ENCODE measurements around the gene SPHKAP. TPM values are rescaled to one million over a fixed set of nuclear protein-coding genes. Genes with fewer than 3 reads are reported as not detected.

SPHKAP gene
- polyA plus RNA-seq, 2 of the 4 experiments (the other 2 are of a cell fraction): 0.01 TPM; not detected in 1

- FAIRE-seq (no peak), ATAC-seq (no peak), DNase-seq (ENCODE audit: low read depth in 1 of 2, low spot score in 1 of 2) (no peak)
- H3K9me3 ChIP-seq: no peaks in the 10 kb centered on the region
- CTCF ChIA-PET: interaction anchor here (1.0 kb wide), 2 partner anchors 52 to 590 kb away, joined by 3 read pairs; no protein-coding TSS in a partner anchor
- H3K27ac ChIP-seq: no peak overlapping the region
- WGBS (ENCODE audit: missing lambda C conversion rate): 35% methylated on average over 3 of the region's 3 CpGs
- no peak overlapping the region for H3K4me2 ChIP-seq
- no peaks in the 10 kb centered on the region for H3K4me1 ChIP-seq
- POLR2A ChIA-PET: no interaction called here
- TF ChIP-seq, protein P1, sequence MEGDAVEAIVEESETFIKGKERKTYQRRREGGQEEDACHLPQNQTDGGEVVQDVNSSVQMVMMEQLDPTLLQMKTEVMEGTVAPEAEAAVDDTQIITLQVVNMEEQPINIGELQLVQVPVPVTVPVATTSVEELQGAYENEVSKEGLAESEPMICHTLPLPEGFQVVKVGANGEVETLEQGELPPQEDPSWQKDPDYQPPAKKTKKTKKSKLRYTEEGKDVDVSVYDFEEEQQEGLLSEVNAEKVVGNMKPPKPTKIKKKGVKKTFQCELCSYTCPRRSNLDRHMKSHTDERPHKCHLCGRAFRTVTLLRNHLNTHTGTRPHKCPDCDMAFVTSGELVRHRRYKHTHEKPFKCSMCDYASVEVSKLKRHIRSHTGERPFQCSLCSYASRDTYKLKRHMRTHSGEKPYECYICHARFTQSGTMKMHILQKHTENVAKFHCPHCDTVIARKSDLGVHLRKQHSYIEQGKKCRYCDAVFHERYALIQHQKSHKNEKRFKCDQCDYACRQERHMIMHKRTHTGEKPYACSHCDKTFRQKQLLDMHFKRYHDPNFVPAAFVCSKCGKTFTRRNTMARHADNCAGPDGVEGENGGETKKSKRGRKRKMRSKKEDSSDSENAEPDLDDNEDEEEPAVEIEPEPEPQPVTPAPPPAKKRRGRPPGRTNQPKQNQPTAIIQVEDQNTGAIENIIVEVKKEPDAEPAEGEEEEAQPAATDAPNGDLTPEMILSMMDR (IDR thresholded peaks at IDR 0.05): no peak
- TF ChIP-seq RCOR1 (IDR thresholded peaks at IDR 0.05; ENCODE audit: low read depth, low read length): no peak
- TF ChIP-seq EP300 (IDR thresholded peaks at IDR 0.05): no peak
- no peak for TF ChIP-seq NR3C1 (IDR thresholded peaks at IDR 0.05)
- no peak for TF ChIP-seq MYC (IDR thresholded peaks at IDR 0.05; ENCODE audit: borderline replicate concordance, low read length)
- TF ChIP-seq CEBPB (IDR thresholded peaks at IDR 0.05): no peak
- TF ChIP-seq HOXB5 (CRISPR knock-in tag; IDR thresholded peaks at IDR 0.05): no peak
- no peak for TF ChIP-seq PHF8 (IDR thresholded peaks at IDR 0.05; ENCODE audit: borderline replicate concordance, low read depth)
- no peak for TF ChIP-seq JUNB (IDR thresholded peaks at IDR 0.05)
- TF ChIP-seq, protein P2, sequence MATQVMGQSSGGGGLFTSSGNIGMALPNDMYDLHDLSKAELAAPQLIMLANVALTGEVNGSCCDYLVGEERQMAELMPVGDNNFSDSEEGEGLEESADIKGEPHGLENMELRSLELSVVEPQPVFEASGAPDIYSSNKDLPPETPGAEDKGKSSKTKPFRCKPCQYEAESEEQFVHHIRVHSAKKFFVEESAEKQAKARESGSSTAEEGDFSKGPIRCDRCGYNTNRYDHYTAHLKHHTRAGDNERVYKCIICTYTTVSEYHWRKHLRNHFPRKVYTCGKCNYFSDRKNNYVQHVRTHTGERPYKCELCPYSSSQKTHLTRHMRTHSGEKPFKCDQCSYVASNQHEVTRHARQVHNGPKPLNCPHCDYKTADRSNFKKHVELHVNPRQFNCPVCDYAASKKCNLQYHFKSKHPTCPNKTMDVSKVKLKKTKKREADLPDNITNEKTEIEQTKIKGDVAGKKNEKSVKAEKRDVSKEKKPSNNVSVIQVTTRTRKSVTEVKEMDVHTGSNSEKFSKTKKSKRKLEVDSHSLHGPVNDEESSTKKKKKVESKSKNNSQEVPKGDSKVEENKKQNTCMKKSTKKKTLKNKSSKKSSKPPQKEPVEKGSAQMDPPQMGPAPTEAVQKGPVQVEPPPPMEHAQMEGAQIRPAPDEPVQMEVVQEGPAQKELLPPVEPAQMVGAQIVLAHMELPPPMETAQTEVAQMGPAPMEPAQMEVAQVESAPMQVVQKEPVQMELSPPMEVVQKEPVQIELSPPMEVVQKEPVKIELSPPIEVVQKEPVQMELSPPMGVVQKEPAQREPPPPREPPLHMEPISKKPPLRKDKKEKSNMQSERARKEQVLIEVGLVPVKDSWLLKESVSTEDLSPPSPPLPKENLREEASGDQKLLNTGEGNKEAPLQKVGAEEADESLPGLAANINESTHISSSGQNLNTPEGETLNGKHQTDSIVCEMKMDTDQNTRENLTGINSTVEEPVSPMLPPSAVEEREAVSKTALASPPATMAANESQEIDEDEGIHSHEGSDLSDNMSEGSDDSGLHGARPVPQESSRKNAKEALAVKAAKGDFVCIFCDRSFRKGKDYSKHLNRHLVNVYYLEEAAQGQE (IDR thresholded peaks at IDR 0.05): no peak
- TF ChIP-seq, protein P3, sequence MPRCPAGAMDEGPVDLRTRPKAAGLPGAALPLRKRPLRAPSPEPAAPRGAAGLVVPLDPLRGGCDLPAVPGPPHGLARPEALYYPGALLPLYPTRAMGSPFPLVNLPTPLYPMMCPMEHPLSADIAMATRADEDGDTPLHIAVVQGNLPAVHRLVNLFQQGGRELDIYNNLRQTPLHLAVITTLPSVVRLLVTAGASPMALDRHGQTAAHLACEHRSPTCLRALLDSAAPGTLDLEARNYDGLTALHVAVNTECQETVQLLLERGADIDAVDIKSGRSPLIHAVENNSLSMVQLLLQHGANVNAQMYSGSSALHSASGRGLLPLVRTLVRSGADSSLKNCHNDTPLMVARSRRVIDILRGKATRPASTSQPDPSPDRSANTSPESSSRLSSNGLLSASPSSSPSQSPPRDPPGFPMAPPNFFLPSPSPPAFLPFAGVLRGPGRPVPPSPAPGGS (IDR thresholded peaks at IDR 0.05): no peak
- no peak for TF ChIP-seq ESRRA (IDR thresholded peaks at IDR 0.05; ENCODE audit: borderline replicate concordance, low read length)
- TF ChIP-seq TP53 (CRISPR knock-in tag; IDR thresholded peaks at IDR 0.05): no peak
- TF ChIP-seq RARB (CRISPR knock-in tag; IDR thresholded peaks at IDR 0.05): no peak
- no peak for TF ChIP-seq HOXB13 (CRISPR knock-in tag; IDR thresholded peaks at IDR 0.05; ENCODE audit: low read depth)
- TF ChIP-seq SMC3 (IDR thresholded peaks at IDR 0.05): no peak
- TF ChIP-seq CBX8 (IDR thresholded peaks at IDR 0.05): no peak
- no peak overlapping the region for H3K4me3 ChIP-seq
Measured at GRCh38 chr2:227996366-227996765, 185.1 kb downstream of the SPHKAP start.

DNA sequence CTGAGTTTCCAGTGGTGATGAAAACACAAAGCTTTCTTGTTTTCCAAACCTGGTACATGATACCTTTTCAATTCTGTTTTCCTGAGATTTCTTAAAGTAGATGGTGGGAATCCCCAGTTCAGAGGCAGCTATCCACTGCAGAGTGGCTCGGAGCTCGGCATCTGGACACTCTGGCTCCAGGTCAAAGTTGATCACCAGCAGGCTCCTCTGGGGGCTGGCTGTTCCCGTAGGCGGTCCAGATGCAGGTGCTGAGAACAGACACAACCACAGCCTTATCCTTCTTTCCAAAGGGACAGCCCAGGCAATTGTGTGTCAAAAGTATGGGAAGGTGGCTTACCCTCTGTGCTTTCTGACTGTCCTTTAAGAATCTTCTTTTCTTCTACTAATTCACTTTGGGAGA lies 190.6 kb downstream of the SPHKAP start:
- ChIA-PET CTCF (interaction anchor here (1.2 kb wide), 1 partner anchor 34 kb away, joined by 3 read pairs; no protein-coding TSS in a partner anchor), POLR2A (no interaction called here)
- TF ChIP-seq POLR2A (IDR thresholded peaks at IDR 0.05; ENCODE audit: low read length): no peak
- no peak for TF ChIP-seq EP300 (IDR thresholded peaks at IDR 0.05)
- no peak for TF ChIP-seq JUN (IDR thresholded peaks at IDR 0.05)
- no peak for TF ChIP-seq TFCP2L1 (CRISPR knock-in tag; IDR thresholded peaks at IDR 0.05)
- TF ChIP-seq NFE2L2 (conservative IDR thresholded peaks at IDR 0.05; ENCODE audit: low read length): no peak
- TF ChIP-seq, protein P4, sequence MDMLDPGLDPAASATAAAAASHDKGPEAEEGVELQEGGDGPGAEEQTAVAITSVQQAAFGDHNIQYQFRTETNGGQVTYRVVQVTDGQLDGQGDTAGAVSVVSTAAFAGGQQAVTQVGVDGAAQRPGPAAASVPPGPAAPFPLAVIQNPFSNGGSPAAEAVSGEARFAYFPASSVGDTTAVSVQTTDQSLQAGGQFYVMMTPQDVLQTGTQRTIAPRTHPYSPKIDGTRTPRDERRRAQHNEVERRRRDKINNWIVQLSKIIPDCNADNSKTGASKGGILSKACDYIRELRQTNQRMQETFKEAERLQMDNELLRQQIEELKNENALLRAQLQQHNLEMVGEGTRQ (IDR thresholded peaks at IDR 0.05): no peak
- no peak for TF ChIP-seq MAZ (IDR thresholded peaks at IDR 0.05; ENCODE audit: borderline replicate concordance, low read depth, low read length)
- TF ChIP-seq TP53 (CRISPR knock-in tag; IDR thresholded peaks at IDR 0.05): no peak
- TF ChIP-seq NPAS2 (CRISPR knock-in tag; IDR thresholded peaks at IDR 0.05; ENCODE audit: borderline replicate concordance): no peak
- TF ChIP-seq CBX8 (IDR thresholded peaks at IDR 0.05): no peak
- no peak for TF ChIP-seq MYC (IDR thresholded peaks at IDR 0.05; ENCODE audit: borderline replicate concordance, low read length)
- no peak for TF ChIP-seq ZFP36 (IDR thresholded peaks at IDR 0.05; ENCODE audit: borderline replicate concordance, partially characterized antibody)
- TF ChIP-seq FOSB (CRISPR knock-in tag; IDR thresholded peaks at IDR 0.05): no peak
- TF ChIP-seq RCOR1 (IDR thresholded peaks at IDR 0.05; ENCODE audit: low read depth, low read length): no peak
- no peak for TF ChIP-seq HEYL (CRISPR knock-in tag; IDR thresholded peaks at IDR 0.05)
- no peak for TF ChIP-seq EHF (CRISPR knock-in tag; IDR thresholded peaks at IDR 0.05)
- no peak for TF ChIP-seq MAFK (IDR thresholded peaks at IDR 0.05; ENCODE audit: partially characterized antibody)
- TF ChIP-seq PHF8 (IDR thresholded peaks at IDR 0.05; ENCODE audit: borderline replicate concordance, low read depth): no peak
- TF ChIP-seq, protein P5, sequence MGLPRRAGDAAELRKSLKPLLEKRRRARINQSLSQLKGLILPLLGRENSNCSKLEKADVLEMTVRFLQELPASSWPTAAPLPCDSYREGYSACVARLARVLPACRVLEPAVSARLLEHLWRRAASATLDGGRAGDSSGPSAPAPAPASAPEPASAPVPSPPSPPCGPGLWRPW (IDR thresholded peaks at IDR 0.05): no peak
- Histone ChIP-seq H3K4me1 (no peaks in the 10 kb centered on the region), H3K27ac (no peak overlapping the region), H3K9me3 (no peaks in the 10 kb centered on the region), H3K4me3 (no peak overlapping the region), H3K4me2 (no peak overlapping the region)
- DNase-seq (ENCODE audit: low read depth in 1 of 2, low spot score in 1 of 2) (no peak), ATAC-seq (no peak), FAIRE-seq (no peak)
- WGBS (ENCODE audit: missing lambda C conversion rate): 35% methylated on average over 4 of the region's 4 CpGs

Measured in A549 (cell line).